ENCODE results near the gene SPSB1.

GRCh38 chr1:9306006-9306405 lies 13.3 kb downstream of the SPSB1 start:
- TF ChIP-seq, protein P1, sequence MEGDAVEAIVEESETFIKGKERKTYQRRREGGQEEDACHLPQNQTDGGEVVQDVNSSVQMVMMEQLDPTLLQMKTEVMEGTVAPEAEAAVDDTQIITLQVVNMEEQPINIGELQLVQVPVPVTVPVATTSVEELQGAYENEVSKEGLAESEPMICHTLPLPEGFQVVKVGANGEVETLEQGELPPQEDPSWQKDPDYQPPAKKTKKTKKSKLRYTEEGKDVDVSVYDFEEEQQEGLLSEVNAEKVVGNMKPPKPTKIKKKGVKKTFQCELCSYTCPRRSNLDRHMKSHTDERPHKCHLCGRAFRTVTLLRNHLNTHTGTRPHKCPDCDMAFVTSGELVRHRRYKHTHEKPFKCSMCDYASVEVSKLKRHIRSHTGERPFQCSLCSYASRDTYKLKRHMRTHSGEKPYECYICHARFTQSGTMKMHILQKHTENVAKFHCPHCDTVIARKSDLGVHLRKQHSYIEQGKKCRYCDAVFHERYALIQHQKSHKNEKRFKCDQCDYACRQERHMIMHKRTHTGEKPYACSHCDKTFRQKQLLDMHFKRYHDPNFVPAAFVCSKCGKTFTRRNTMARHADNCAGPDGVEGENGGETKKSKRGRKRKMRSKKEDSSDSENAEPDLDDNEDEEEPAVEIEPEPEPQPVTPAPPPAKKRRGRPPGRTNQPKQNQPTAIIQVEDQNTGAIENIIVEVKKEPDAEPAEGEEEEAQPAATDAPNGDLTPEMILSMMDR (IDR thresholded peaks at IDR 0.05) = no peak
- no peak for TF ChIP-seq POLR2A (IDR thresholded peaks at IDR 0.05)

Measured in stomach (tissue), 4 donors.